Measurements from ENCODE around the gene TYW5. TPM values are rescaled to one million over a fixed set of nuclear protein-coding genes. Genes with fewer than 3 reads are reported as not detected.

TYW5 gene
- total and polyA plus RNA-seq, 7 donors: 2.4 to 8.0 (median 6.1) TPM

DNA sequence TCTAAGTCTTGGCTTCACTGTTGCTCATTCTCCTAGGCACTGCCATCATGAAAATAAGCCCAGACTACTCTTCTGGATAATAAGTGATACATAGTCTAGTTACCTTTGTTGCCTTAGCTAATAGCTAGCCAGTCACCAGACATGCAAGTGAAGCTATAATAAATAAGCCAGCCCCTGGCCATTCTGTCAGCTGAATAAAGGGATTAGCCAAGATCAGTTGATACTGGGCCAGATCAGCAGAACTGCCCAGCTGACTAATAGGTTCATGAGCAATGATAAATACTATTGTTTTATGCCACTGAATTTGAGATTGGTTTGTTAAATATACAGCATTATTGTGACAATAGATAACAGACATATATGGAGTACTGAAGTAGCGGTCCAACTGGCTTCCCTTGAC, 52.2 kb downstream of the TYW5 start:
- Histone ChIP-seq H3K4me3 (no peak overlapping the region), H3K27me3 (no peaks in the 10 kb centered on the region), H3K9me3 (no peaks in the 10 kb centered on the region), H3K36me3 (no peaks in the 10 kb centered on the region), H3K4me1 (no peaks in the 10 kb centered on the region), H3K27ac (no peak overlapping the region)
- WGBS, 2 donors: 94 to 98% methylated on average over 1 of the region's 1 CpG
- TF ChIP-seq POLR2A (IDR thresholded peaks at IDR 0.05) (no peak), POLR2AphosphoS5 (IDR thresholded peaks at IDR 0.05) (no peak), EP300 (IDR thresholded peaks at IDR 0.05) (no peak)
- TF ChIP-seq, protein P1, sequence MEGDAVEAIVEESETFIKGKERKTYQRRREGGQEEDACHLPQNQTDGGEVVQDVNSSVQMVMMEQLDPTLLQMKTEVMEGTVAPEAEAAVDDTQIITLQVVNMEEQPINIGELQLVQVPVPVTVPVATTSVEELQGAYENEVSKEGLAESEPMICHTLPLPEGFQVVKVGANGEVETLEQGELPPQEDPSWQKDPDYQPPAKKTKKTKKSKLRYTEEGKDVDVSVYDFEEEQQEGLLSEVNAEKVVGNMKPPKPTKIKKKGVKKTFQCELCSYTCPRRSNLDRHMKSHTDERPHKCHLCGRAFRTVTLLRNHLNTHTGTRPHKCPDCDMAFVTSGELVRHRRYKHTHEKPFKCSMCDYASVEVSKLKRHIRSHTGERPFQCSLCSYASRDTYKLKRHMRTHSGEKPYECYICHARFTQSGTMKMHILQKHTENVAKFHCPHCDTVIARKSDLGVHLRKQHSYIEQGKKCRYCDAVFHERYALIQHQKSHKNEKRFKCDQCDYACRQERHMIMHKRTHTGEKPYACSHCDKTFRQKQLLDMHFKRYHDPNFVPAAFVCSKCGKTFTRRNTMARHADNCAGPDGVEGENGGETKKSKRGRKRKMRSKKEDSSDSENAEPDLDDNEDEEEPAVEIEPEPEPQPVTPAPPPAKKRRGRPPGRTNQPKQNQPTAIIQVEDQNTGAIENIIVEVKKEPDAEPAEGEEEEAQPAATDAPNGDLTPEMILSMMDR (IDR thresholded peaks at IDR 0.05): no peak
- intact Hi-C loops (cut with DNase I): no loop called here
- DNase-seq: no peak

DNA sequence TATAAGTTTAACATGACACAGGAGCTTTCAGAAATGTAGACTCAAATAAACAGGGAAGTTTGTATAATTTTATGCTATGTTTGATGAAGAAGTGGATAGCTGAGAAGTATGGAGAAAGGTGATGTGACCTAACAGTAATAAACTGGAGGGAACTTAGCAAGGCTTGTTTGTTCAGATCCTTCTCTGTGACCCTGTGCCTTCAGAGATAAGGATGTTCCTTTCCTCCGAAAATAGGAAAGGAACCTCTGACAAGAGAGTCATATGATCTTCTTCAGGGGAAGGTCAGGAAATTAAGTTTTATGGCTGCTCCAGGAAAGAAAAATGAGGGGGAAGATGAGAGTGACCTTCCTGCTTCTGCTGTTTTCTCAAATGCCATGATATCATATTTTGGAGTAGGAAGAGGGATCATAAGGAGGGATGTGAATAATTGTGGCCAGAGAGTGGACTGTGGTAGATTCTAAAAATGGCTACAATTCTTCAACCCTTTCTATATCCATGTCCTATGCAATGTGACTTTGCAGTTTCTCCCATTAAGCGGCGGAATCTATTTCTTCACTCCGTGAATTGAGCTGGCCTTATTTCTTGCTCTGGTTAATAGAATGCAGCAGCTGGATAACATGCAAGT, 52.7 kb downstream of the TYW5 start:
- no peak overlapping the region for H3K27ac ChIP-seq
- intact Hi-C loops (cut with DNase I): no loop called here

DNA sequence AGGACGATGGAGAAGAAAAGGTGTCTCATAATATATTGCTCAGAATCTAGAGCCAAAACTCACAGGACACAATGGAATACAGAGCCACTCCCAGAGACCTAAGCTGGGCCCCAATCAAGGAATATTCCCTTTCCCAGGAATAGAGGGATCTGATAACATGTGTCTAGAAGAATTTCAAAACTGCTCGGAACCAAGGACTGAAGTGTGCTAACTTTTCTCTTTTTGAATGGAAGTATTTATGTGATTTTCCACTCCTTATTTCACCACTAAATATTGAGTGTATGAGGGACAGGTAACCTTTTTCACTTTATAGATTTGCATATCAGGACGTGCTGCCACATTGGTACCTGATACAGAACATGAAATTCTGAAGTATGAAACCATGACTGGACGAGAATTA, 53.3 kb downstream of the TYW5 start:
- Histone ChIP-seq H3K4me3 (no peak overlapping the region), H3K36me3 (no peaks in the 10 kb centered on the region), H3K27ac (no peak overlapping the region), H3K9me3 (no peaks in the 10 kb centered on the region), H3K27me3 (no peaks in the 10 kb centered on the region), H3K4me1 (no peaks in the 10 kb centered on the region)
- intact Hi-C loops (cut with DNase I): no loop called here
- TF ChIP-seq POLR2AphosphoS5 (IDR thresholded peaks at IDR 0.05): no peak
- no peak for TF ChIP-seq EP300 (IDR thresholded peaks at IDR 0.05)
- TF ChIP-seq, protein P1 (IDR thresholded peaks at IDR 0.05): no peak
- no peak for TF ChIP-seq POLR2A (IDR thresholded peaks at IDR 0.05)
- 88 to 90% methylated on average over 4 of the region's 4 CpGs for WGBS, 2 donors
- DNase-seq: no peak

More for the DNA sequence above, 52.7 kb downstream of the TYW5 start:
- H3K4me1 ChIP-seq: no peaks in the 10 kb centered on the region
- no peaks in the 10 kb centered on the region for H3K36me3 ChIP-seq
- no peak for DNase-seq
- H3K9me3 ChIP-seq: no peaks in the 10 kb centered on the region
- TF ChIP-seq POLR2AphosphoS5 (IDR thresholded peaks at IDR 0.05): no peak
- no peak for TF ChIP-seq EP300 (IDR thresholded peaks at IDR 0.05)
- no peak for TF ChIP-seq POLR2A (IDR thresholded peaks at IDR 0.05)
- TF ChIP-seq, protein P1 (IDR thresholded peaks at IDR 0.05): no peak
- WGBS, 2 donors: 93% methylated on average over 4 of the region's 4 CpGs
- no peaks in the 10 kb centered on the region for H3K27me3 ChIP-seq
- no peak overlapping the region for H3K4me3 ChIP-seq

DNA sequence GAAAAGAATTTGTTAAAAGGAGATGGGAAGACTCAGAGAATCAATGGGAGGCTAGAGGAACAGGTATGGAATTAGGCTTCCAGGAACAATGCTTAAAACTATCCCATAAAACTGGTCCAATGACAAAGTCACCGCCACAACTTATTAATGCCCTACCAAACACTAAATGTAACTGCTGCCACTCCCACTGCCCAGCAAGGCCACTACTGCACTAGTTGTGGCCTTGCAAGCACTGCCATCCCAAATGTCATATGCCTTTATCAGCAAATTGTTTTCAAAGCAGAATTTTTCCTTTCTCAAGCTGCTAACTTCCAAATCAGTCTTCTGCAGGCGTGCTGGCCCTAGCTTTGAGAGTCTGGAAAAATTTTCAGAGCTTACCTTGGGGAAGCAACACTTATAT, 58.7 kb downstream of the TYW5 start:
- no peaks in the 10 kb centered on the region for H3K9me3 ChIP-seq
- H3K4me1 ChIP-seq: no peaks in the 10 kb centered on the region
- no peaks in the 10 kb centered on the region for H3K36me3 ChIP-seq
- intact Hi-C loops (cut with DNase I): no loop called here
- H3K4me3 ChIP-seq: no peak overlapping the region
- H3K27ac ChIP-seq: no peak overlapping the region
- DNase-seq: no peak
- no peak for TF ChIP-seq POLR2A (IDR thresholded peaks at IDR 0.05)
- TF ChIP-seq, protein P1 (IDR thresholded peaks at IDR 0.05): no peak
- no peak for TF ChIP-seq EP300 (IDR thresholded peaks at IDR 0.05)
- TF ChIP-seq POLR2AphosphoS5 (IDR thresholded peaks at IDR 0.05): no peak
- 86 to 88% methylated on average over 2 of the region's 2 CpGs for WGBS, 2 donors
- no peaks in the 10 kb centered on the region for H3K27me3 ChIP-seq

DNA sequence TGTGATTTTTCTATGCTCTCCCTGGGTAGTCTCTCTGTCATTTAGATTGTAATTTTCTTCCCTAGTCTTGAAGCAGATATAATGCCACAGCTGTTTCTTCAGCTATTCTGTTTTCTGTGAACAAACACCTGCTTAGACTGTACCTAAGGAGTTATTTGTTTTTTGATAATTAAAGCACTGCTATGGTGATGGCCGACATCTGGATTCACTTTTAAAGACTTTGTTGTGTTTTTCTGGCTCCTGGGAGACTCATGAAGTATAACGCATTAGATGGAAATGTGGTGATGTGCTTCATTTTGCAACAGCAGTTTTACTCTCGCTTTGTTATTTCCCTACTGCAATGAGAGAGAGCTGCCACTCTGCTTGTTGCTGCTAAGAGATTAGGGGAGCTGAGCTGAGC, 59.9 kb downstream of the TYW5 start:
- TF ChIP-seq POLR2AphosphoS5 (IDR thresholded peaks at IDR 0.05) (no peak), EP300 (IDR thresholded peaks at IDR 0.05) (no peak), POLR2A (IDR thresholded peaks at IDR 0.05) (no peak)
- TF ChIP-seq, protein P1 (IDR thresholded peaks at IDR 0.05): no peak
- no peak for DNase-seq
- Histone ChIP-seq H3K27me3 (no peaks in the 10 kb centered on the region), H3K27ac (no peak overlapping the region), H3K36me3 (no peaks in the 10 kb centered on the region), H3K9me3 (peaks cover 0 to 2% (median 0%) of the 10 kb centered on the region in 4 donors), H3K4me1 (no peaks in the 10 kb centered on the region), H3K4me3 (no peak overlapping the region)
- intact Hi-C loops (cut with DNase I): no loop called here
- 73 to 85% methylated on average over 3 of the region's 3 CpGs for WGBS, 2 donors
